ENCODE results near the gene FLNA. TPM values are rescaled to one million over a fixed set of nuclear protein-coding genes. Genes with fewer than 3 reads are reported as not detected.
A peak's percentile ranks its signal among the peaks of the same experiment; 100 is the strongest.

The FLNA gene
- total RNA-seq, 1 donor: 1,365 TPM

DNA sequence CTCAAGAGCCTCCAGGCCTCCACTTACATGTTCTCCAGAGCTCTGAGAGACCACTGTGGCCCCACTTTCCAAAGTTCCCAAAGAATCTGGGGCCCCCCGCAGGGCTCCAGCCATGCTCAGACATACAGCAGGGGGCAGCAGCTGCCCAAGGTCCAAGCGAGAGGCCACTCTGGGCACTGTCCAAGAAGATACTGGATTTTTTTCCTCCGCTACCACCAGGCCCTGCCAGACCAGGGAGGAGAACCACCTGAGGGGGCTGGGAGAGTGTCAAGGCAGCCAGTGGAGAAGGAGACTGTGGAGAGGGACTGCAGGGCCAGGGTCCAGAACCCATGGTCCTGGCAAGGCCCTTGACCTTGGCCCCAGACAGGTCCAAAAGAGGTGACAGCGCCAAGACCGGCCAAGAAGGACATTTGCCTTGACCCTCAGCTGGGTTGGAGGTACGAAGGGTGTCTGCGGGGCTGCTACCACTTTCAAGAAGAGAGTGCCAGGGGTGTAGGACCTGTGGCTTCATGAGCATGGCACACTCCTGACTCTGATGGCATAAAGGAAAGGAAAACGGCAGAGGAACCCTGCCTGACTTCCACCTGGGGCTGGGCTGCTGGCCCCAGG, 10.0 kb upstream of the FLNA start:
- TF ChIP-seq, protein P1, sequence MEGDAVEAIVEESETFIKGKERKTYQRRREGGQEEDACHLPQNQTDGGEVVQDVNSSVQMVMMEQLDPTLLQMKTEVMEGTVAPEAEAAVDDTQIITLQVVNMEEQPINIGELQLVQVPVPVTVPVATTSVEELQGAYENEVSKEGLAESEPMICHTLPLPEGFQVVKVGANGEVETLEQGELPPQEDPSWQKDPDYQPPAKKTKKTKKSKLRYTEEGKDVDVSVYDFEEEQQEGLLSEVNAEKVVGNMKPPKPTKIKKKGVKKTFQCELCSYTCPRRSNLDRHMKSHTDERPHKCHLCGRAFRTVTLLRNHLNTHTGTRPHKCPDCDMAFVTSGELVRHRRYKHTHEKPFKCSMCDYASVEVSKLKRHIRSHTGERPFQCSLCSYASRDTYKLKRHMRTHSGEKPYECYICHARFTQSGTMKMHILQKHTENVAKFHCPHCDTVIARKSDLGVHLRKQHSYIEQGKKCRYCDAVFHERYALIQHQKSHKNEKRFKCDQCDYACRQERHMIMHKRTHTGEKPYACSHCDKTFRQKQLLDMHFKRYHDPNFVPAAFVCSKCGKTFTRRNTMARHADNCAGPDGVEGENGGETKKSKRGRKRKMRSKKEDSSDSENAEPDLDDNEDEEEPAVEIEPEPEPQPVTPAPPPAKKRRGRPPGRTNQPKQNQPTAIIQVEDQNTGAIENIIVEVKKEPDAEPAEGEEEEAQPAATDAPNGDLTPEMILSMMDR (IDR thresholded peaks at IDR 0.05; ENCODE audit: insufficient read depth, low read length): peak; percentile 36
- no peak for DNase-seq (ENCODE audit: low read depth)
- H3K4me3 ChIP-seq (ENCODE audit: low read depth, low read length): no peak overlapping the region

DNA sequence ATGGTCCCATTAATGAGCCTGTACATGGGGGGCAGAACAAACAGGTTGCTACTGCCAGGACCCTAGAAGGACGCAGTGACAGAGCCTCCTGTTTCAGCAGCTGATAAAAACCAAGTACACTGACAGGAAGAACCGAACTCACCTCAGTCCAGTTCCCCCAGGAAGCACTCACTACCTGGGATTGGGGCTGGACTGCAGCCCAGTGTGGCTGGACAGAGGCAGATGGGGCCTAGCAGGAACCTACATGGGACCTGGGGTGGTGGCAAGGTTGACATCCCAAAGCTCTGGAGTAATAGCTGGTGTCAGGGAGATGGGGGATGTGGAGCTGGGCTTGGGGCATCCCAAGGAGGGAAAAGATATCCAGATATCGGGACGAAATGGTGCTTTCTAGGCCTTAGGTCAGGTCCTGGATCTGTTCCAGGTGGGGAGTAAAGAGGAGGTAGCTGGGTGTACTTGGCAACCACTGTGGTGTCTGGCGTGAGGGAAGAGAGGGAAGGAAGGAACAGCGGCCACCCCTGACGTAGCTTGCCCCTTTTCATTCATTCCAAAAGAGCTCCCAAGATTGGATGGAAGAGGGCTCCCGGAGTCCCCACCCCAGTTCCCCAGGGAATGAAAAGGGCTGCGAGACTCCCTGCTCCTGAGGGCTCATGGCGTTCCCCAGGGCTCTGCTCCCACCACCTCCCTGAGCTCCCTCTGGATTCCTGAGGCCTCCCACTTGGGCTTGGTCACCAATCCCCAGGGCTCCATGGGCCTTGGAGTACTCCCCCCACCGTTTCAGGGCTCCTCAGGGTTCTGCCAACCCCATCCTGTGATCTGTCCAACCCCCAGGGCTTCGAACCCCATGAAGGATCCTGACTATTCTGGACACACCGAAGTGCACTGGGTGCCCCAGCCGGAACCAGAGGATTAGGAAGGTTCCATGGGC, 9.2 kb upstream of the FLNA start:
- no peak for DNase-seq (ENCODE audit: low read depth)
- TF ChIP-seq, protein P1 (IDR thresholded peaks at IDR 0.05; ENCODE audit: insufficient read depth, low read length): no peak
- H3K4me3 ChIP-seq (ENCODE audit: low read depth, low read length): no peak overlapping the region

DNA sequence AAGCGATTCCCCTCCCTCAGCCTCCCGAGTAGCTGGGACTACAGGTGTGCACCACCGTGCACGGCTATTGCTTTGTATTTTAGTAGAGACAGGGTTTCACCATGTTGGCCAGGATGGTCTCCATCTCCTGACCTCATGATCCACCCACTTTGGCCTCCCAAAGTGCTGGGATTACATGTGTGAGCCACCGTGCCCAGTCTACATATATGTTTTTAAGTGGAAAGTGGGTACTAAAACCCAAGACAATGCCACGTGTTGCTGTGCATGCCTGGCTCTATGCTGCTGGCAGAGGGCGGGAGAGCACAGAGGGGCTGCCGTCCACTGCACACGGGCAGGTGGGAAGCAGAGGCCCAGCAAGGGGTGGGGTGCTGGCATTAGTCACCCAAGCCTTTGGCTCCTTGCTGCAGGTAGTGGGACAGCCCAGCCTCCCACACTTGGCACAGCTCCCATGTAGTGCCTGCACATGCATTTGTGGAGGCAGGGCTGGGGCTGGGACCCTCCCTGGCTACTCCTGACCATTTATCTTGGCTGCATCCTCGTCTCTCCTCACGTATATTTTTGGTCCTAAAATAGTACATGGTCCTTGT, 8.1 kb upstream of the FLNA start:
- TF ChIP-seq, protein P1 (IDR thresholded peaks at IDR 0.05; ENCODE audit: insufficient read depth, low read length): no peak
- no peak overlapping the region for H3K4me3 ChIP-seq (ENCODE audit: low read depth, low read length)
- peak; percentile 14 for DNase-seq (ENCODE audit: low read depth)

DNA sequence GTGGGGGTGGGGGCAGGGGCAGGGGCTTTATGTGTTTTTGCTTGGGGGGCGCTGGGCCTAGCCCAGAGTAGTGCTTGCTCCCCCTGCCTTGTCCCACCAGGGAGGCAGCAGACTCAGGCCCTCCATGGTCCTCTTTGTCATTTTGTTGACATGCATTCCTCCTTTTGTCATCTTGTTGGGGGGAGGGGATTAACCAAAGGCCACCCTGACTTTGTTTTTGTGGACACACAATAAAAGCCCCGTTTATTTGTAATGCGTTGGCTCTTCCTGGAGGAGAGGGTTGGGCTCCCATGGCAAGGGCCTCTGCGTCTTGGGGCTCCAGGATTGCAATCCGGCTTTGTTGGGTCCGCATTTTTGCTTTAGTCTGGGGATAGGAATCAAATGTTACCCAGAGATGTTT, 6.8 kb upstream of the FLNA start:
- TF ChIP-seq, protein P1 (IDR thresholded peaks at IDR 0.05; ENCODE audit: insufficient read depth, low read length): no peak
- DNase-seq (ENCODE audit: low read depth): no peak
- H3K4me3 ChIP-seq (ENCODE audit: low read depth, low read length): no peak overlapping the region

DNA sequence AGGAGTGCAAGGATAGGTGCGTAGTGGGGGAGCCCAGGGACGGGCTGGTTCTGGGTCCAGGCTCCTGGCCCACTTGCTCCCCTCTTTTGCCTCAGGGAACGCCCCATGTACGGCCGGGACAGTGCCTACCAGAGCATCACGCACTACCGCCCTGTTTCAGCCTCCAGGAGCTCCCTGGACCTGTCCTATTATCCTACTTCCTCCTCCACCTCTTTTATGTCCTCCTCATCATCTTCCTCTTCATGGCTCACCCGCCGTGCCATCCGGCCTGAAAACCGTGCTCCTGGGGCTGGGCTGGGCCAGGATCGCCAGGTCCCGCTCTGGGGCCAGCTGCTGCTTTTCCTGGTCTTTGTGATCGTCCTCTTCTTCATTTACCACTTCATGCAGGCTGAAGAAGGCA, 6.4 kb upstream of the FLNA start:
- peak overlapping the region; percentile 75 for H3K4me3 ChIP-seq (ENCODE audit: low read depth, low read length)

DNA sequence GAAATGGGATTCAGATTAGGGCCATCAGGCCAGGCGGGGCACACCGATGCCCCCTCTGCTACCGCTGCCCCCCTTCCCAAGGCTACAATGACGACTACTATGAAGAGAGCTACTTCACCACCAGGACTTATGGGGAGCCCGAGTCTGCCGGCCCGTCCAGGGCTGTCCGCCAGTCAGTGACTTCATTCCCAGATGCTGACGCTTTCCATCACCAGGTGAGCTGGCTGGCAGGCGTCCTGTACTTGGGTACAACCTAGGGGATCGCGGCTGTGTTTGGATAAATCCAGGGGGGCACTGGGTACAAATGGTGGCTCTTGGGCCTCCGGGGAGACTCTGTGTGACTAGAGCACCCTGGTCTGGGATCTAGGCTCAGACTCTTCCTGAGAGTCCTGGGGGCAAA, 5.7 kb upstream of the FLNA start:
- no peak for DNase-seq (ENCODE audit: low read depth)
- TF ChIP-seq, protein P1 (IDR thresholded peaks at IDR 0.05; ENCODE audit: insufficient read depth, low read length): no peak
- peak overlapping the region; percentile 75 for H3K4me3 ChIP-seq (ENCODE audit: low read depth, low read length)

More for the DNA sequence above, 6.4 kb upstream of the FLNA start:
- no peak for DNase-seq (ENCODE audit: low read depth)
- TF ChIP-seq, protein P1 (IDR thresholded peaks at IDR 0.05; ENCODE audit: insufficient read depth, low read length): no peak

Data from fibroblast of the aortic adventitia (primary cell).